ENCODE results near the gene FABP1.

The FABP1 gene

DNA sequence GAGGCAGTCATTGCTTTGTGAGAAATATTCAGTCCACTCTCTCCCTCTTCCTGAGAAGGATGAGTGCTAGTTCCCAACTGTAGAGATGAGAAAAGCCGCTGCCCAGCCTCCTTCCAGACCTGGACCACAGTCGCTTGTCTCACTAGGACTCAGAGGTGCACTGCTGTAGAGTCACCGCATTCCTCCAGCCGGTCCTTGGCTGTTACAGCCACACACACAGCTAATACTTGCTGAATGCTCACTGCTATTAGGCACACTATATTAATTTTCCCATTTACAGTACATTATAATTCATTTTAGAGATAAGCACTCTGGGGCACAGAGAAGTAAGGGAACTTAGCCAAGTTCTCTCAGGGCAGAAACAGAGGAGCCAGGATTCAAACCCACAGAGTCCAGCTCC is 10.0 kb upstream of the FABP1 start:
- DNase-seq (ENCODE audit: low read depth in 2 of 2) = no peak

DNA sequence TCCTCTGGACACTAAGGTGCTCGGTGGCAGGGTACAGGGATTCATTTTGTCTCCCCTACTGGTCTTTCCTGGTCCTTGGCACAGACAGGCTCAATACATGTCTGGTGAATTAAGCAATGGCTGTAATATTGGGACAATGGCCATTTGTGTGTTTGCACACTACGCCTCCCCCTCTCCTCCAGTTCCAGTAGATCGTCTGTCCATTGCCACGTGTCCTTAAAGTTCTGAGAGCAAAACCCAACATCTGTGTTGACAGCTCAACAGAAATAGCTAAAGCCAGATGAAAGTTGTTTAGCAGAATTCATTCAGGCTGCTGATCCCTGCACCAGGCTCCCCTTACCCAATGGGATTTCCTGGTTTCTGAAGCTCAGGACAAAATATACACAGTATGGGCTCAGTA is 9.0 kb upstream of the FABP1 start:
- no peak for DNase-seq (ENCODE audit: low read depth in 2 of 2)

DNA sequence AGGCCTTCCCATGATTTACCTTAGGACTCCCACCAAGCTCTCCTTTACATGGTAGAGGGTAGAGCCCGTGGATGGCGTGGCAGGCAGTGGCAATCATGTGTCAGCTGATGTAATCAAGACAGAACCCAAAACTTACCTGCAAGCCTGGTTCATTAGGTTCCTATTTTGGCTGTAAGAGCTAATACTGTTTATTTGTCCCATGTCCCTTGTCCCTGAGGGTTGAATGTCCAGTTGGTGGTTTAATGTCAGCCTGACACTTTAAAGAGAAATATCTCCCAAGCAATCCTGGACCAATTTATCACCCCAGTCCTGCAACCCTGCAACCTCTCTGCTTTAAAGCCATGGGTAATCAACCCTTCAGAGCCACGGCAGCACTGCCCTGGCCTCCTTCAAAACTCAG is 6.0 kb upstream of the FABP1 start:
- DNase-seq (ENCODE audit: low read depth in 2 of 2) = no peak

DNA sequence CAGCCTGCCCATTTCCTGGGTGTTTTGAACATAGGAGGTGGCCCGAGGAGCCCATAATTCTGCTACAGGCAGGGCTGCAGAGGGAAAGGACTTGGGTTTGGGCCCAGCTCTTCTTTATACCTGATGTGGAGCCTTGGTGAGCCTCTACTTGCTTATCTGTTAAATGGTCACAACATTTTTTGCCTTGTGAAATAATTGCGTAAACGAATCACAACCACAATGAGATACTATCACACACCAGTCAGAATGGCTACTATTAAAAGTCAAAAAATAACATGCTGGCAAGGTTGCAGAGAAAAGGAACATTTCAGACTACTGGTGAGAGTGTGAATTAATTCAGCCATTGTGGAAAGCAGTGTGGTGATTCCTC is 4.1 kb upstream of the FABP1 start:
- DNase-seq (ENCODE audit: low read depth in 2 of 2) = no peak

DNA sequence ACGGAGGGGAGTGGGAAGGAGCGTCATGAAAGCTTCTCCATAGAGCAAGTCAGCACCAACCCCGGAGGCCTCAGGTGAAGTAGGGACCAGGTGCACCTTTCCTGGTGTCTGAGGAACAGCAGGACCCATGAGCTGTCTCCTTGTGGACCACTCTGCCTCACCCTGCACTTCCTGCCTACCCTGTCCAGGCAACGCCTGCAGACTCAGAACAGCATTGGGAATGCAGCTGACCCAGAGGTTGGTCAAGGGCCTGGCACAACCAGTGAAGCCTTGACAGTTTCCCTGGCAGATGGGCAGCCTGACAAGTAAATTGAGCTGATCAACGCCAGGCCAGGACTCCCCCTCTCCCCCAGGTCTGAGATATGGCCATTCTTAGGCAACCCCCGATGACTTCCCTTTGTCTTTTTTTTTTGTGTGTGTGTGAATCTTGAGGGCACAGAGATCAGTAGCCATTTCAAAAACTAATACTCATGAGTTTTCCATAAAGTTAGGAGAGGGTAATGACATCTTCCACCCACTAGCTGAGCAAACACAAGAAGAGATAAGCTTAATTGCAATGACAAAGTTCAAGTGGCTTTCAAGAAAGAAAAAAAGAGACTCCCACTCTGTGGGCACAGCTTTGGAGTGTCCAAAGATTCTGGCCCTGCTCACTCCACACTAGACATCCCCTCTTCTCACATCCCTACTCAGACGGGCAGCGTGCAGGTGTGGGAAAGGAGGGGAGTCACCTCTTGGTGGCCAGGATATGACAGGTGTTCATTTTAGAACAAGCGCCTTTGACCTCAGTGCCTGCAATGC is 3.5 kb upstream of the FABP1 start:
- DNase-seq (ENCODE audit: low read depth in 2 of 2) = no peak

DNA sequence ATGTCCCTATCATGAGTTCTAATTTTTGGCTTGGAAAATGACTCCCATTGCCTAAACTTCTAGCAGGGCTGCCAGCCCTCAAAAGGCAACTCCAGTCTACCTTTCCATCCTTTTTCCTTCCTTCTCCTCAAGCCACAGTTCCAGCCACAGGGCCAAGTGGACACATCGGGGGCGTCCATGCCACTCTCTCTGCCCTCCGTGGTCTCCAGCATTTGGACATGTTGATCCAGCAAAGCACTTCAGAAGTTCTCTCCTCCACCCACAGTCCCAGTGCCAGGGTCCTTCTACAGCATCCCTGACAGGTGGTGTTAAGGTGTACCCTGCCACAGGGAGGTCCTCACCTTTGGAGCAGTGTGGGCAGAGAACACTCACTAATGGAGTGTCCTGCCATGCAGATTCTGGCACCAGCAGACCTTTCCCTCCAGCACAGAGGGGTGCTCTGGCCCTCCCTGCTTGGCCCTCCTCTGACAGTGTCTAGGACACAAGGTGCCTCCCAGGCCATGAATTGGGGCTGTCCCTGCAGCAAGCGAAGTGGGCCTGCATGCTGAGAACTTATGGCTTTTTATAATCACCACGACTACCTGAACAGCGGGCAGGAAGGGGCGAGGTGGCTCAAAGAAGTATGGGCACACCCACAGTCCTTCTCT is 1.6 kb upstream of the FABP1 start:
- DNase-seq (ENCODE audit: low read depth in 2 of 2) = no peak

DNA sequence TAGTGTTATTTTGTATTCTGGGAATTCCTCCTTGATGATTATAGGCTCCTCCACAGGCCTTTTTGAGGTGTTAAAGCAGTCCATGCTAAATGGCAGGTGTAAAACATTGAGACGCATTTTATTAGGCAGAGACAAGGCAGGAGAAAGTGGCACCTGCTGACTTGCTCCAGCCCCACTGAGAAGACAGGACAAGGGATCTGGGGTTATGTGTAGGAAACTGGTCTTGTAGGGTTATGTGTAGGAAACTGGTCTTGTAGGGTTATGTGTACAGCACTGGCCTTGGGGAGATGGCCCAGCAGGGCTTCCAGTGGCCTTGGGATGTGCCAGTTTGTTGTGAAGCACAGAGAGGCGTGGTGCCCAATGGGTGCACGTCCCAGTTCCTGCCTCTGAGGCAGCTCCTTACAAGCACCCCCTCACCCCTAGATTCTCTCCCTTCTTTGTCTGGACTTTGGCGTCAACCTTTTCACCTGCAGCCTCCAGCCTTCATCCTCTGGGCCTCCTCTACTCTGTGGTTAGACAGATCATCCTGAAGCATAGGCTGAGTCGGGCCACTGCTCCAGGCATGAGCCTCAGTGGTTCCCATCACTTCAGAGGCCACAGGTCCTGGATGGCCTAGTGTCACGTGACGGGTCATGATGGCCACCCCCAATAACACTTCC is 921 bp upstream of the FABP1 start:
- no peak for DNase-seq (ENCODE audit: low read depth in 2 of 2)

DNA sequence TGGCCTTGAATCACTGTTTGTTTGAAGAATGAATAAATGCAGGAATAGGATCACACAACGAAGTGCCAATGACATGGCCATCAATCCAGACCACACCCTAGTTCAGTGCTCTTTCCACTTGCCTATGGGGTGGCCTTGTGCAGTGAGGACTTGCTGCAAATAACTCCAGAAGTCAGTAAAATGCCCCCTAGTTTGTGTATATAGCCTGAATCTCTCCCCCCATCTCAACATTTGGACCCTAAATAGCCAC is 299 bp downstream of the FABP1 start:
- DNase-seq (ENCODE audit: low read depth in 2 of 2) = no peak

DNA sequence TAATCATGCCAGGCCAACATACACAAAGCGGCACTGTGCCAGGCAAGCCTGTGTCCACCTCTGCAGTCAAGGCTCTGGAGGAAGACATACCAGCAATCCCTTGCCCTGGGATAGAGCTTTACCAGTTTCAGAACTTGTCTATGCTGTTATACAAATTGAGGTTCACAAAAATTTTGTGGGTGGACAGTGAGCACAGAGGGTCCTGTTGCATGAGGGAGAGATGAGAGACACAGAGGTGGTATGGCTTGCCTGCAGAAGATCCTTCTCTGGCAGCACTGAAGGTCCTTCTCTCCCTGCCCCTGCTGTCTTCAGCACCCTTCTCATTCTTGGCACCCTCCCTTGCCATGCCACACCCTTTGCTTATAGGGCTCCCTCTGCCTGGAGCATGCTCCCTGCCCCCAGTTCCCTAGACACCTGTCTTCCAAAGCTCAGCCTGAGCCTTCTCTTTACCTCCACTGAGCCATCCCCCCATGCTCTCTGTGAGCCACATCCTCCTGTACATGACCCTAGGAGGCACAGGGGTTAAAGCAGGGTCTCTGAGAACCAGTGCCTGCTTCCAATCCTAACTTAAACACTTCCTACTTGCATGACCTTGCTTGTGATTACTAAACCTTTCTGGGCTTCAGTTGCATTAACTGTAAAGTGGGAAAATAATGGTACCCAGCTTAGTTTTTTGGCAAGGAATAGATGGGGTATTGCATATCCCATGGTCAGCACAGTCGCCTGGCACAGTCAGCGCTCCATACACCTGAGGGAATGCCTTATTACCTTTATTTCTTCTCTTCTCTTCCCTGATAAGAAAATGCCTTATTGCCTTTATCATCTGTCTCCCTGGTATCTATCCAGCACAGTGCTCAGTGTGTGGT is 857 bp downstream of the FABP1 start:
- no peak for DNase-seq (ENCODE audit: low read depth in 2 of 2)

DNA sequence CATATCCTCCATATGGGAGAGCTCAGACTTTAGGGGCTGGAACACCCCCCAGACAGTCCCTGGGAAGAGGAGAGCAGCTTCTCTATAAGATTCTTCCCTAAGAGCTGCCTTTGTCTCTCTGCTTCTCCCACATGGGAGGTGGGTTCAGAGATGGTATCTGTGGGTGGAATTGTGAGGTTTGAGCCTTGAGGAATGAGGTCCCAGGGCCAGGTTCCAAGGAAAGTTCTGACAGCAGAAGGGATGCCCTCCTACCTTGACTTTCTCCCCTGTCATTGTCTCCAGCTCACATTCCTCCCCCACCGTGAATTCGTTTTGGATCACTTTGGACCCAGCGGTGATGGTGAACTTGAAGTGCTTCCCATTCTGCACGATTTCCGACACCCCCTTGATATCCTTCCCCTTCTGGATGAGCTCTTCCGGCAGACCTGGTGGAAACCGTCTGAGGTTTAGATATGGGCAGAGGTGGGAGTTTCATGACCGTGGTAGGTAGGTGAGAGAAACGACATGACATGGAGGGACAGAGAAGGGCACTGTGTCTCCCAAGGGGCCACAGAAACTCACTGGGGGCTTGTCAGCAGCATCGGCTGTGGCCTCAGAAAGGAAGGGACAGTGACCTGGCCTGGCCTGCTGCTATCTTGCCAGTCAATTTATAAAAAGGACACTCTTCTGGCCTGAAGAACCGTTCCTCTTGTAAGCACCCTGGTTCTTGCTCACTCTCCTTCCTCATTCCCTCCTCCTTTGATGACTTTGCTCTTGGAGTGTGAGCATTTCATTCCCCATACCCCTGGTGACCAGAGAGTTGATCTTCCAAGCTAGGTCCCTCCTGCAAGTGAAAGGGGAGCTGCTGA is 1.7 kb downstream of the FABP1 start:
- DNase-seq (ENCODE audit: low read depth in 2 of 2) = no peak

DNA sequence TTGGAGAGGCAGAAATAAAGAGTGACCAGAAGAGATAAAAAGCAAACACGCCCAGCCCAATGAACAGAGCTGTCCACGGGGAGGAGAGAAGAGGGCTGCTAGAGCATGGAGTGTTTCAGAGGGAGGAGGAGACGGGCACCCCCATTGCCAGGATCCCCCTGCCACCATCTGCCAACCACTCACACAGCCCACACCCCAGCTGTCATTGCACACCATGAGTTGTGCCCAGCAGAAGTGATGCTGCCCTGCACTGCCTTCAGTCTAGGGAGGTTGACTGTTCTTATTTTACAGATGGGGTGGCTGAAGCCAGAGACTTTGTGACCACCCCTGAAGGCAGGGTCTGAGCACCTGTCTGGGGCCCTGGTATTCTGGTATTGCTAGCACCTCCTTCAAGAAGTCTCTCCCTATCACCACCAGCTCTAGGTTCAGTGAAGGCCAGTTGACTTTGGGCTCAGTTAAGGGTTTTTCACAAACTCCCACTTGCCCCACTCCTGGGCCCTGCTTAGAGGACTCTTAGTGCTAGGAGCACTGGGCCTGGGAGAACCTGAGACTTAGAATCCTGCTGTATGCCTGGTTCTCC is 2.4 kb downstream of the FABP1 start:
- no peak for DNase-seq (ENCODE audit: low read depth in 2 of 2)

DNA sequence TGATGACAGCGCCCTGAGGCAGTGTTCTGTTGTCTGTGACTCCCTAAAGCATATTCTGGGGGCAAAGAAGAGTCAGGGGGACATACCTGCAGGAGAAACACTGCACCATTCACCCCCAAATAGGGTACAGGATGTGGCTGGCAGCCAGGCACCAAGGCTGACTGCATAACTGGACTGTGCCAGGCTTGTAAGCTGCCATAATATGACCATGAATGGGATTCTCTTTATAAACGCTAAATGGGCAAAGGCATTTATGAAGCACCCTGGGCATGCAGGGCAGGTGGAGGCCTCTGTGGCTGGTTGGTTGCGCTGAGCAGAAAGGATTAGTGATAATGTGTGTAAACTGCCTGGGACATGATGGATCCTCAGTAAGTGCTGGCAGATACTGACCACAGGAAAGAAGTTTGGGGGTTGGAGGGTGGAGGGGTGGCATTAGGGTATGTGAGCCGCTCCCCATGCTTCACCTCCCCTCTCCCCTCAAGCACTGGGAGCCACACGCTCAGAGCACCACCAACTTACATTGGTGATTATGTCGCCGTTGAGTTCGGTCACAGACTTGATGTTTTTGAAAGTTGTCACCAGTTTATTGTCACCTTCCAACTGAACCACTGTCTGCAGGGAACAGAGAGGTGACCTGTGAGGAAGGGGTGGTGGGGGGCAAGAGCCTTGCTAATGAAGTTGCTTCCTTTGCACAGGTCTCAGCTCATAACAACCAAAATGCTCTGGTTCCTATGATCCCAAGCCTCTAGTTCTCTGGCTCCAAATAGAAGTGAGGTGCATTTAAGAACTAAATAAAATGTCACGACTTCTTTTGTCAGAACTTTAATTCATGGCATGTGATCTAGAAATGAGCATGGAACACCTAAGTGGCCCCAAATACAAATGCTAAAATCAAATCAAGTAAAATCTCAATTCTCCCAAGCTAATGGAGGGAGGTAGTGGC is 3.6 kb downstream of the FABP1 start:
- no peak for DNase-seq (ENCODE audit: low read depth in 2 of 2)

DNA sequence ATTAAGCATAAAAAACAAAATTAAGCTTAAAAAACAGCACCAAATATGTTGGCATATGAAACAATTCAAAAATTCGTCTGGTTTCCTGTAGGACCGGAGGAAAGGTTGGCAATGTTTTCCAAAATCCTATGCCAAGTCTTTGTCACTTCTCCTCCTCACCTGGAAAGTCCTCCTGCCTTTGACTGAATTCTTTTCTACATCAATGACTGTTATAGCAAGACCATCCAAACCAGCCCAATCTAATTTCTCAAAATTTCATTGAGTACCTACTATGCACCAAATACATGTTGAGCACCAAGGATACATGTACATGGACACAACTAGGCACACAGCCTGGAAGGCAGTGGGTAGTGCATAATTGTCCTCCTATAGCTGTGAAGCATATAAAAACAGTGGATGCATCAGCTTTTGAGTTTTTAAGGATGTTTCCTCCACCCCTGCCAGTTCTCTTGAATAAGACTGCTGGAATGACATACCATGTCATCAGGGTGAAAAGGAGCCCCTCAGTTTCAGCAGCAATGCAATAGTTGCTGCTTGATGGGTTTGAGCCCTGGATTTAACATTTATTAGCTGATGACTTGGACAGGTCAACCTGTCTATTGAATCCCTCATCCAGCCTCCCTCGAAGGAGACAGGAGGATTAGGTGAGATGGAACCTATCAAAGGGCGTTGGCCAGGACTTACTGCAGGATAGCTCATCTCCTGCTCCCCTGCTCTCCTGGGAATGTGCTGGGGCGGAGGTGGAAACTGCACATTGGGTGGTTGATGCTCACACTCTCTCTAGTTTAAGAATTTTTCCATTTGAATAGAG is 4.5 kb downstream of the FABP1 start:
- DNase-seq (ENCODE audit: low read depth in 2 of 2) = no peak

DNA sequence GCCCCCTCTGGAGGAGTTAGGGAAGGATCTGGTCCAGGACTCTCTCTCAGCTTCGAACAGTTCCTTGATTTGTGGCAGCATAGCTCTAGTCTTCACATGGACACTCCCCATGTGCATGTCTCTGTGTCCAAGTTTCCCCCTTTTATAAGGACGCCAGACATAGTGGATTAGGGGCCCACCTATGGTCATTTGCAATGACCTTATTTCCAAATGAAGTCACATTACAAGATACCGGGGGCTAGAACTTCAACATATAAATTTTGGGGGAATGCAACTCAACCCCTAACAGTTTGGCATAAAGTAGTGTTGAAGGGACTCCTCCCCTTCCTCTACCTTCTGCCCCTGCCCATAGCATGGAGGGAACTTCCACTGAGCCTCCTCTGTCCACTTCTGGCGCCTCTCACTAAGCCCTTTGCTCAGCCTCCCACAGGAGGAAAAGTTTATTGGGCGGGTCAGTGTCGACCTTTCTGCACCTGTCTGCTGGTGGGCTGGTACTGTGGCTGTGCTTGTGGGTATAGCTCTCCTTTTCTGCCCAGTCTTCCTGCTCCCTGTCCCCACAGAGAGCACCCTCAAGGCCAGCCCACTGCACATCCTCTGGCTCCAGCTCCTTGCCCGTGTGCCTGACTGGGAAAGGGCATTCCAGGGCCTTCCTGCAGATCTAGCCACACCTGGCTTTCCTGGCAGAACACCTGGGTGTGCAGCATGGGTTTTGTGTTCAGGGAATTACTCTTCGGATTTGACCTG is 5.5 kb downstream of the FABP1 start:
- no peak for DNase-seq (ENCODE audit: low read depth in 2 of 2)

DNA sequence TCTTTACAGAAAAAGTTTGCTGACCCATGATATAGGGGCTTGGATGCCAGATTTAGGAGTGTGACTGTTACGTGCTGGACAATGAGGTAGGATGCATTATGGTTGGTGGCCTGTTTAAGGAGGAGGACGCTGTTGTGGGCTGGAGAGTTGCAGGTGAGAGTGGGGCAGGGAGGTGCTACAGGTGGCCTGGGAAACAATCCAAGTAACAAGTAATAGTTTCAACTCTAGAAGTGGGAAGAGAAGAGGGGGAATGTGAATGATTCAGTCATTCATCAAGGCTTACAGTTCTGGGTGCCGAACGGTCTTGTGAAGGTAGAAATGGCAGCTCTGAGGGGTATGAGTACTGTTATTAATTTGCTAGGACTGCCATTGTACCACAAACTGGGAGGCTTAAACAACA is 6.2 kb downstream of the FABP1 start:
- DNase-seq (ENCODE audit: low read depth in 2 of 2) = no peak

DNA sequence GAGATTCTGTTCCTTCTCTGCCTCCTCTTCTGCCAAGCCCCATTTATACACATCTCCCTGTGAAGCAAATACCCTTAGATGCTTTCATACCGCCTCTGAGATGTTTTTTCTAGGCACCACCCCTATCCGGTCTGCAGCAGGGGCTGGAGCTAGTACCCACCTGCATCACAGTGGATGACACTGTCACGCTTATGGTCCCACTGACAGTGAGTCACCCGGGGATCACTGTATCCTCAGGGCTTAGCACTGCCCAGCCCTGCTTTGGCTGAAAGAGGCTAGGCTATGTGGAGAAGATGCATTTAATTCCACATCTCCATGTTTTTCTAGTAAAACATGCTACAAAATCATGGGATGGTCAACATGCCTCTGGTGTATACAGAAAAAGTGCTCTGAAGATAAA is 9.9 kb downstream of the FABP1 start:
- no peak for DNase-seq (ENCODE audit: low read depth in 2 of 2)

DNA sequence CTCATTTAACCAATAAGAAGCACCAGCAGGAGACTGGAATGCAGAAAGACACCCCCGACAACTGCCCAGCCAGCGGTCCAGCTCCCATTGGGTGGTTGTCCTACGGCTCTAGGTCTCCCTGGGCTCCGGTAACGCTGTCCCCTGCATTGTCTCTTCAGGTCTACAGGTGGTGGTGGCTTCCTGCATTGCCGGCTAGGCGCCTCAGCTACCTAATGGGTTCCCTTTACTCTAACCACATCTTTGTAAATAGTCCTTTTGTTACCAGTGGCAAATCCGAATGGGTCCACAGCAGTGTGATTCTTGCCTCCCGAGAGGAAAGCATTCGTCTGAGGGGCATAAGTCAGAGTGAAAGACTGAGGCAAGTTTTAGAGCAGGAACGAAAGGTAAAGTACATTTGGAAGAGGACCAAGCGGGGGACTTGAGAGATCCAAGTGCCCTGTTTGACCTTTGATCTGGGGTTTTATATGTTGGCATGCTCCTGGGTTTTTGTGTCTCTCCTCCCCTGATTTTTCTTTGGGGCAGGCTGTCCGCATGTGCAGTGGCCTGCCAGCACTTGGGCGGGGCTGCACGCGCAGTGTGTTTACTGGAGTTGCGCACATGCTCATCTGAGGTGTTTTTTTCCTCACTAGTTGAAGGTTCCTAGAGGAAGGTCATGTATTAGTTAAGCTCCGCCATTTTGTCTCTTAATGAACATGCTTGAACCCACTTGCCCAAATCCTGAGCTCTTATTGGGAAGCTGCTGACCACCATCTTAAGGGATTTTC is 11.0 kb downstream of the FABP1 start:
- no peak for DNase-seq (ENCODE audit: low read depth in 2 of 2)
